Breast epithelium (tissue), 4 donors: ENCODE measurements around the gene ABCA3. TPM values are rescaled to one million over a fixed set of nuclear protein-coding genes. Genes with fewer than 3 reads are reported as not detected.

Source experiments
- DNase-seq, 2 donors: peaks; one replicate each; pipeline ENCODE4 v3.0.0-alpha.2; 2019; ENCODE audit warnings: low spot score in 2 of 2
- H3K27ac ChIP-seq, 2 donors: fragments of 200-600 bp; sonication (generic) in 1 of 2; one replicate each; pipeline ENCODE4 v1.5.1; 2016 to 2019; ENCODE audit warnings: mild to moderate bottlenecking in 1 of 2
- H3K27me3 ChIP-seq, 2 donors: fragments of 200-600 bp; sonication (generic) in 1 of 2; one replicate each; pipeline versions ENCODE4 v1.5.1 to v1.6.0; 2017 to 2019; ENCODE audit warnings: control low read depth in 1 of 2, mild to moderate bottlenecking in 1 of 2
- H3K36me3 ChIP-seq: fragments of 200-600 bp; one replicate; pipeline ENCODE4 v1.5.1; 2019
- H3K4me1 ChIP-seq, 2 donors: fragments of 200-600 bp; sonication (generic); one replicate each; pipeline ENCODE4 v1.5.1; 2016 to 2019; ENCODE audit warnings: control low read depth in 1 of 2
- H3K4me3 ChIP-seq, 3 donors: fragments of 200-600 bp; sonication (generic); 1 replicate in 2 of 3; 2 replicates in 1 of 3; pipeline ENCODE4 v1.5.1; 2016 to 2019; ENCODE audit warnings: mild to moderate bottlenecking in 3 of 3, moderate library complexity in 2 of 3
- H3K9me3 ChIP-seq, 2 donors: fragments of 200-600 bp; sonication (generic) in 1 of 2; one replicate each; pipeline ENCODE4 v1.5.1; 2016 to 2019; ENCODE audit warnings: control low read depth in 1 of 2
- CTCF ChIP-seq, 3 donors: fragments of 450-650 bp; IDR thresholded peaks; one replicate each; pipeline ENCODE4 v1.5.1; 2016 to 2017; ENCODE audit warnings: antibody characterized with exemption in 3 of 3, mild to moderate bottlenecking in 3 of 3, moderate library complexity in 3 of 3
- POLR2A ChIP-seq: fragments of 450-650 bp; IDR thresholded peaks from one replicate; pipeline ENCODE4 v1.6.1; 2016; ENCODE audit warnings: antibody characterized with exemption, mild to moderate bottlenecking, moderate library complexity
- POLR2AphosphoS5 ChIP-seq, 3 donors: sonication (generic); formaldehyde crosslinking; IDR thresholded peaks; one replicate each; pipeline ENCODE4 v1.6.1; 2017; ENCODE audit warnings: antibody characterized with exemption in 3 of 3
- intact Hi-C: fragments of 100-400 bp; cut with DNase I; formaldehyde crosslinking; loops from one replicate; pipeline ENCODE4 v1.15.1; 2023; ENCODE audit warnings: low total_unique reads
- total RNA-seq, 3 donors: library from RNA; depleted of rRNA; stranded (reverse); fragments of >200 nt; gene quantifications; one replicate each; pipeline ENCODE4 v1.1.0, GENCODE V29; 2016

Gene ABCA3
- total RNA-seq, 3 donors from 2014 or later = 6.2 to 7.8 (median 6.3) TPM

GRCh38 chr16:2357331-2357730 lies 16.8 kb upstream of the ABCA3 start:
- DNase-seq = no peak
- Histone ChIP-seq H3K4me1 (no peaks in the 10 kb centered on the region), H3K27ac (no peak overlapping the region), H3K36me3 (no peaks in the 10 kb centered on the region), H3K27me3 (no peaks in the 10 kb centered on the region), H3K9me3 (no peaks in the 10 kb centered on the region), H3K4me3 (no peak overlapping the region)
- intact Hi-C loops = no loop called here
- TF ChIP-seq CTCF (IDR thresholded peaks at IDR 0.05) (no peak), POLR2AphosphoS5 (IDR thresholded peaks at IDR 0.05) (no peak), POLR2A (no peak)

- H3K4me3 ChIP-seq = no peak overlapping the region
- H3K27ac ChIP-seq = no peak overlapping the region
- no peaks in the 10 kb centered on the region for H3K36me3 ChIP-seq
- TF ChIP-seq POLR2AphosphoS5 (IDR thresholded peaks at IDR 0.05) (no peak), CTCF (IDR thresholded peaks at IDR 0.05) (no peak), POLR2A (no peak)
- H3K9me3 ChIP-seq = no peaks in the 10 kb centered on the region
- intact Hi-C loops = loop anchor here (1.0 kb wide), 1 partner anchor 31 kb away; no protein-coding TSS in a partner anchor
- no peak for DNase-seq
- H3K4me1 ChIP-seq = no peaks in the 10 kb centered on the region
- H3K27me3 ChIP-seq = no peaks in the 10 kb centered on the region
Measured at GRCh38 chr16:2350500-2350899, 10.0 kb upstream of the ABCA3 start.

DNA sequence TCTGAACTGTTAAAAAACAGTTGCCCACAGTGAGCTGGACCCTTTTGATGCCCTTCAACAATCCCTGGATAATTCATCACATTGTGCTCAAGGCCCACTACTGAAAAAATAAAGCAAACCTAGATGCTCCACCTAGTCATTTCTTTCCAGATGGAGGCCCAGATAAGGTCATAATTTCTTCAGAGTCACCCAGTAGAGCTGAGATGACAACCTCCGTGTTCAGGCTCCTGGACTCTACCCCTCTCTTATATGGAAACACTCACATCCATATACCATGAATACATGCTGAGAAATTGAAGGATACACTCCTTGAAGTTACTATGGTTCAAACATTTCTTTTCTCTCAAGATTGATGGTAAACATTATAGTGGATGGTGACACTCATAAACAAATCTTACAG lies 2.7 kb upstream of the ABCA3 start:
- Histone ChIP-seq H3K4me1 (peaks cover 0 to 5% of the 10 kb centered on the region in 2 donors), H3K36me3 (no peaks in the 10 kb centered on the region), H3K4me3 (no peak overlapping the region), H3K9me3 (no peaks in the 10 kb centered on the region), H3K27ac (no peak overlapping the region), H3K27me3 (no peaks in the 10 kb centered on the region)
- TF ChIP-seq CTCF (IDR thresholded peaks at IDR 0.05) (no peak), POLR2A (no peak), POLR2AphosphoS5 (IDR thresholded peaks at IDR 0.05) (no peak)
- no peak for DNase-seq
- intact Hi-C loops = loop anchor here (10.0 kb wide), 1 partner anchor 82 kb away; the partner anchor contains the start of gene CCNF

- peak overlapping the region in 2 of 3 donors; percentile 24 to 87 for H3K4me3 ChIP-seq
- intact Hi-C loops = loop anchor here (10.0 kb wide), 1 partner anchor 83 kb away; the partner anchor contains the start of gene CCNF
- DNase-seq = no peak
- no peak for TF ChIP-seq CTCF (IDR thresholded peaks at IDR 0.05)
- no peak for TF ChIP-seq POLR2AphosphoS5 (IDR thresholded peaks at IDR 0.05)
- no peak for TF ChIP-seq POLR2A
- peaks cover 0 to 5% of the 10 kb centered on the region in 2 donors for H3K4me1 ChIP-seq
- no peaks in the 10 kb centered on the region for H3K36me3 ChIP-seq
- no peaks in the 10 kb centered on the region for H3K9me3 ChIP-seq
- no peaks in the 10 kb centered on the region for H3K27me3 ChIP-seq
- peak overlapping the region; percentile 33 to 48 for H3K27ac ChIP-seq
Measured at GRCh38 chr16:2341456-2342447, 1.2 kb upstream of the ABCA3 start.
